GOT3 (cell line): ENCODE results near the gene SYNC.

ENCODE experiments used
- DNase-seq: peaks from one replicate; lab custom pipeline; 2025; ENCODE audit warnings: mixed read lengths; lab: John Stamatoyannopoulos, UW

SYNC gene

DNA sequence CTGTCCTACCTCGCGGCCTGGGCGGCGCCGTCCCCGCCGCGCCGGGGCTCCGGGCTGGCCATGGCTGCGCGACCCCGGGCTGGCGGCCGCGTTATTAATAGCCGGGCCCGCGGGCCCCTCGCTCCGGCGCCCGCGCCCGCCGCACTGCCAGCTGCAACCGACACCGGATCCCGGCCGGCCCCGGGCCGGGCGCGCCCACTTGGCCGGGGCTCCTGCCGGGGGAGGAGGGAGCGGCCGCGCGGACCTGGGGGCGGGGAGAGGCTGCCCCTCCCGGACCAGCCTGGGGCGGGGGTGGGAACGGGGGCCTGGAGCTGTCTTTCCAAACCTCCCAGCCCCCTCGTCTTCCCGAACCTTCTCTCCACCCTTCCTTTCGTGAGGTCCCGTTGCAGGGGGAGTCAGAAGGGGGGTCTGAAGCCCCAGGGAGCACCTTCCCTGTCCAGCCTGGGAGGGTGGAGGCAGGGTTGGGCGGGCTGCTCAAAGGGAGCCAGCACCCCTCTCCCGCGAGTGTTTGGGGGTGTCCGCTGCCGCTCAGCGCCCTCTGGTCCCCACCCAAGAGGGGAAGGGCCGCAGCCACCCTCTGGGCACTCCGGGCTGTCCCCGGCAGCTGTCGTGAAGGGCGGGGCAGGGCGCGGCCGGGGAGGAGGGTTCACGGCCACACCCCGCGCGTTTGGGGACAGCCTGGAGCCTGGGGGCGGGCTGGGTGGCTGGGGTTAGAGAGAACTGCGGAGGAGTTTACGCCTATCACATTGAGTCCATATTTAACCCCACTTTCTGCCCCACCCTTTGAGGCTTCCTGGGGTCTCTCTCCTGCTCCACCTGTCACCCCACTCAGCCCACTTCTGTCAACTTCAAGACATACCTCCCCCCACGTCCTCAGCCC lies at the start of gene SYNC:
Gene SYNC (minus strand): TSS at position 172 of the 880 bp plus-strand sequence. CDS start 110 bp downstream, at position 62.
- peak; percentile 55 for DNase-seq

GRCh38 chr1:32749771-32750170 lies 47.2 kb upstream of the SYNC start:
- no peak for DNase-seq

DNA sequence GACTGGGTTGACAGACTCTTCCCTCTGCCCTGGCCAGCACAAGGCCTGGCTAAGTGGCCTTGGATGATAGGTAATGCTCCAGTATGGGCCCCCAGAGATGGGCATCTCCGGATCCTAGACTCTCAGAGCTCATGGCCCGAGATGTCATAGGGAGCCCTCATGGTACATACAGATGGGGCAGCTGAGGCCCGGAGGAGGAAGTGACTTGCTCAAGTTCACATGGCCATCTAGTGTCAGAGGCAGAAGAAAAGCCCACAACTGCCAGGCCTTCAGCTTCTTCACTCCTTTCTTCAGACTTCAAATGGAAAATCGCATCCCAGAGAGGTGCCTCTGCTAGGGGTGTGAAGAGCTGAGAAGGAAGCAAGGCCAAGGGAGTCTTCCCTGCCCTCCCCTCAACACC lies 46.8 kb upstream of the SYNC start:
- no peak for DNase-seq

DNA sequence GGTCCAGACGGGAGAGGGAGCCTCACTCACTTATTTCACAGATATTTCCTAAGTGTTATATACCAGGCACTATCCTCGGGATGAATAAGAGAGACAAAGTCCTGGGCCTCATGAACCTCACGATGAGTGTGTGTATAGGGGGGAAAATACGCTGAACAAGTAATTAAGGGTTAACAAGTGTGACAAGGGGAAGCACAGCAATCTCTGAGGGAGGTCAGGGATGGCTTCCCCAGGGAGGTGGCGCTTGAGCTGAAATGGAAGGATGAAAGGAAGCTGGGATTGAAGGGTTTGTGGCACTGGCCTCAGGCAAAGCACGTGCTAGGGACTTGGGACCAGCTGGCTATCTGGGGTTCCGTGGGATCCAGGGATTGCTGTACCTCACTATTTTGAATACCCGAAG lies 46.4 kb upstream of the SYNC start:
- DNase-seq, result no peak

GRCh38 chr1:32748348-32748747 lies 45.8 kb upstream of the SYNC start:
- no peak for DNase-seq

DNA sequence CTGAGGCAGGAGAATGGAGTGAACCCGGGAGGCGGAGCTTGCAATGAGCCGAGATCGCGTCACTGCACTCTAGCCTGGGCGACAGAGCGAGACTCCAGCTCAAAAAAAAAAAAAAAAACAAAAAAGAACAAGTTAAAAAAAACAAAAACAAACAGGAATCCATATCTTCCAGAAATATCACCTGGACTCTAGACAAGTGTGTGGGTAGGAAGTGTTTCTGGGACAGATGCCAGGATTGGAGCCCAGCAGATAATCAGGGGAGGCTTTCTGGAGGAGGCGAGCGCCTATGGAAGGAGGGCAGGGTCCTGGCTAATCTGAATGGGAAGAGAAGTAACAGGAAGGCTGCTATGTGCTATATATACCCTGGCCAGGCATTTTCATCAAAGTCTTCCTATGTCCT lies 43.6 kb upstream of the SYNC start:
- DNase-seq, result no peak

DNA sequence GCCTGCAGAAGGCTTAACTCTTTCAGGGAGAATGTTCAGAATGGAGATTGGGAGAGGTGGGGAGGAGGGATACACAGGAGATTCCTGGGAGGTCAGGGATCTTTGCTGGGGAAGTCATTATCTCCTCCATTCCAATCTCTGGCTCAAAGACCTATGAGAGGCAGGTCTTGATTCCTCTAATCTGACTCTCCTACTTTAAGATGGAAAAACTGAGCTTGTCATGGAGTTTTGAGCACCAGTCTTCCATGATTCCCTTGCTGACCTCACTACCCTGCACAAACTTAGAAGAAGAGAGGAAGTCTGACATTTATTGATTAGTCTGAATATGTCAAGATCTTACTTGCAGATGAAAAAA lies 41.5 kb upstream of the SYNC start:
- no peak for DNase-seq

DNA sequence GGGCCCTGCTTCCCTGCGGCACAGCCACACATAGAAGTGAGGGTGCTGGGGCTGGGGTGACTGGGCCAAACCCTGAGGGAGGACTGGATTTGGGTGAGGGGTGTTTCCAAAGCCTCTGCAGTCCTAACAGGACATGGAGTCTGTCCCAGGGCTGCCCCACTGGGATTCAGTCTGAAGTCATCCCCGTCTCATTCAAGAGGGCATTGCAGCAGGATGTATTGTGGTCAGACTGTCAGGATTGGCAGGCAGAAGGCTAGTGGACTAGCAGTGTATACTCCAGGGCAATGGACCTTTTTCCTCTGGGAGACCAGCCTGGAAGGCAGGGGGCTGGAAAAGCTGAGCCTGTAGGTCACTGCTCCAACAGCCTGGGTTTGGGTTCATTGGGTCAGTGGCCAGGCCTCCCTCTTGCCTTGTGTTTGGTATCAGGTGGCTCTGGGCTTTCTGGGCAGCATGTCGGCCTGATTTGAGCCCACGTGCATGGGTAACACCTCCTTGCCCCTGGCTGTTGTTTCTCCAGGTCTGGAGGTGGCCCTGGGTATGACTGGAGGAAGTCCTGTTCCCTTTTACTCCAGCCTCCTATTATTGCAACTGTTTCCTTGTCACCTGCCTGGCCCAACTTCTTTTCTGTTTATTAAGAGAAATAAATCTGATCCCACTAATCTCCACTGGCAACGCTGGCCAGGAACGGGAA lies 41.0 kb upstream of the SYNC start:
- no peak for DNase-seq

DNA sequence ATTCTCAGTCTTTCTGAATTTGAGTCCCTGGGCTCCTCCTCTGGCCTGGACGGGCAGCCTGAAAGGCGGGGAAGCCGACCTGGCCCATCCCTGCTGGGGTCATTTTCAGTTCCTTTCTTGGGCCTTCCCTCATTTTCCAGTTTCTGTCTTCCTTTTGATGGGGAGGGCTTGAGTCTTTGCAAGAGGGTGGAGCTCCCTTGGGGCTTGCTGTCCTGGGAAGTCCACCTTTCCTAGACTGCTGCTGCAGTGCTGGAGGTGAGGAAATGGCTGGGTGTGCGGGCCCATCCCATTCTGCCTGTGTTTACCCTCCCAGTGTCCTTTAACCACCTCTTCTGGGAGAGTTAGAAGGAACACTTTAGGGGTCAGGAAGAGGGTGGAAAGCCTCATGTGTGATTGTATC lies 40.4 kb upstream of the SYNC start:
- DNase-seq, result no peak

DNA sequence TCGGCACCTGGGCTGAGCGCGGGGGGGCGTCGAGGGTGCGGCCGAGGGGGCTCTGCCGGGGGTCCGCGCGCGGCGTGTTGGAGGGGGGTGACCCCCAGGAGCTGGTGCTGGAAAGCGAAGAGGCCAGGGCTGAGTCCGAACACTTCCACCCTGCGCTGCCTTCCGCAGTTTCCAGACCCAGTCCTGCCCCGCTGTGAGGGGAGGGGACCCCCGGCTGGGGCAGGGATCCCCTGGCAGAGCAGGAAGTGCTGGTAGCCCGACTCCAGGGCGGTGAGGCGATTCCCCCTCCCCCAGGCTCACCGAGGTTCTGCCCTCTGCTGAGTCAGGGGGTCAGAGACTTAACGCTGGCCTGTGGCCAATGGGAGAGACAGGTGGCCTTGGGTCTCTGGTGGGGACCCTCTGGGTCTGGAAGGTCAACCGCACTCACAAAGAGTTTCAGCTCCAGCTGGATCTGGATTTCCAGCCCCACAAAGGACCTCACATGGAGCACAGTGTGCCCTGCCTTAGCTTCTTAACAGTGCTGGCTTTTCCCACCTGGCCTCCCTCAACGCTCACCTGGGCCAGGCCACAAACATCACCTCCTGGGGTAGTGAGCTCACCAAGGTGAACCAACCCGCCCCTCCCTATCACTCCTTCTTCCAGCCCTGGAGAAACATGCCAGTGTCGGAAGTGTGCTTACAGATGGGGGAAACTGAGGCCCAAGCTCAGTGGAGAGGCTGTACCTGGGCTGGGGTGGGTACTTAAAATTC lies 39.8 kb upstream of the SYNC start:
- DNase-seq, result no peak

DNA sequence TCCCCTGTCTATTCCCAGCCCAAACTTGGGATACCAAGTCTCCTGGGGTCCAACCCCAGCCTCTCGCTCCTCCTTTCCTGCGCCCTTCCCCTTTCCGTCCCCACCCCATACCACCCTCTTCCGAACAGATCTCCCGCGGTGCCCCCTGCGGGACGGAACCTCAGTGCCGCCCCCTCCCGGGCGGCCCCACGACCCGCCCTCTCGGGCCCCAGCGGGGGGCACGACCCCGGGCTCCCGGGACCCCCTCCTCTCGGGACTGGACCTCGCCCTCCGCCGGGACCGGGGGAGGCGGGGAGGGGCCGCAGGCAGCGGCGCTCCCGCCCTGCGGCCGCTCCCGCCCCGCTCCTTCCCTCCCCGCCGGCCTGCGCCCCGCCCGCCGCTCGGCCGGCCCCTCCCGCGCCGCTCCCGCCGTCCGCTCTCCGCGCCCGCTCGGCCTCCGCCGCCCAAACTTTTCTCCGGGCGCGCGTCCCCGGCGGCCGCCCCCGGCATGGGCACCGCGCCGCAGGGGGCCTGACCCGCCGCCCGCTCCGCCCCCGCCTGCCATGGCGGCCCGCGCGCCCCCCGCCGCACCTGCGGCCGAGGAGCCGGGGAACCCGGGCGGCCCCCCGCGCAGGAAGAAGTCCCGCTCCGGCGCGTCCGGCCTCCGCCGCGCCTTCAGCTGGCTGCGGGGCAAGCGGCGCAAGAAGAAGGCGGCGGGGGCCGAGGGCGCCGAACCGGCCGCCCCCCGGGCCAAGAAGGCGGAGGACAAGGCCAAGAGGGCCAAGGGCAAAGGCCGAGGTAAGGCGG lies 39.0 kb upstream of the SYNC start:
- no peak for DNase-seq

- no peak for DNase-seq
Measured at GRCh38 chr1:32741059-32741412, 38.5 kb upstream of the SYNC start.

DNA sequence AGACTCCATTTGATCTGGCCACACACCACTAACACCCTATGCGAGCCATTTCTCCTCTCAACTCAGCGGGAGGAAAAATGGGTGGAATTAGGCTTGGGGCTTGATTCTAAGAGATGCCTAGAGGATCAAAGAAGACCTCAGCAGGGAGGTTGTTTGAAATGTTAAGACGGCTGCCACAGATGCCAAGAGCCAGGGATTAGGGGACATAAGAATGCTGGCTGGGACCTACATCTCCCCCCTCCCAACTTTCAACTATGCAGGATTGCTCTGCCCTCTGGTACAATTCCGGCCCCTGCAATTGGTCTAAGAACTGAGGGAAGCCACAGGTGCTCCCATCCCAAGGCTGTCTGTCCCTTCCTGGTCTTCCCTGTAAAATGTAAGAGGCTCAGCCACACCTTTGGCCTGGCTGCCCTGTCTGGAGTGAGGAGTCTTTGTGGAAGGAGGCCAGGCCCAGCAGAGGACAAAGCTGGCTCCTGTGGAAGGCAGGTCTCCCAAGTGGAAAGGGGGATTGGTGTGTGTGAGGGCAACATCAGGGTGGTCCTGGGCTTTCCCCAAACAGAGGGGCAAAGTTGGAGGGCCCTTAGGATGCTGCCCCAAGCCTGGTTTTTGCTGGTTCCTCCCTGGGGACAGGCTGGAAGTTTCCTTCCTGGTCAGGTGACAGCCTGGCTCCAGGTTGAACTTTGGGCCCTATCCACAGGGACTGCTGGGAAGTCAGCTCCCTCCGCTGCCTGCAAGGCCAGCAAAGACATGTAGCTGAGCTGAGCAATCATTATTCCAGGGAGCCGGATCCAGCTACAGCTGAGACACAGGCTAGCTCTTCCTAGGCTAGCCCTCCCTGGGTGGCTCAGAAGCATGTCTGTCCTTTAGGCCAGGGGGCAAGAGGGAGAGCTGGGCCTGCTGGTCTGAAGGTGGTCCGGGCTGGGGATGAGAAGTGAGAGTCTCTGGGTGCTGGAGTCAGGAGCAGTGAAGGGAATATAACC lies 34.5 kb upstream of the SYNC start:
- no peak for DNase-seq

- DNase-seq, result no peak
Measured at GRCh38 chr1:32733582-32734321, 31.2 kb upstream of the SYNC start.

- DNase-seq, result no peak
Measured at GRCh38 chr1:32729254-32730046, 26.9 kb upstream of the SYNC start.

- no peak for DNase-seq
Measured at GRCh38 chr1:32728413-32729077, 26.0 kb upstream of the SYNC start.

GRCh38 chr1:32727876-32728275 lies 25.3 kb upstream of the SYNC start:
- no peak for DNase-seq

DNA sequence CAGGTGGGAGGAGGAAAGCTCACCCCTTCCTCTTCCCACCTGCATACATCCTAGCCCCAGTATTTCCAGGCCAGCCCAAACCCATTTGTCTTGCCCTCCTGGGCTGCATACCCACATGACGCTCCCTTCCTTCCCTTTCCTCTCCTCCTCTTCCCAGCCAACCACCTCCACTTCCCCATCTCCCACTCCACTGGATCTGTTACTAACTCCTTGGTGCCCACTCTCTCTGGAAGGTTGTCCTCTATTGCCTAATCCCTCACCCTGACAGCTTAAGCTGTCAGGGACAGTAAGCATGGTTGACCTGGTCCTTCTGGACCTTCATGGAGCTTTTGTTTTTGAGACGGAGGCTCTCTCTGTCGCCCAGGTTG lies 23.0 kb upstream of the SYNC start:
- no peak for DNase-seq
